H1 (cell line): Measurements from ENCODE around the gene BCL6B. TPM values are rescaled to one million over a fixed set of nuclear protein-coding genes. Genes with fewer than 3 reads are reported as not detected.

Experiments
- CBX5 ChIP-seq: fragments of 300-800, 300-1000 bp; sonication (generic); IDR thresholded peaks from 2 replicates; pipeline ENCODE4 v1.7.1; 2016; ENCODE audit warnings: antibody characterized with exemption, low read length, low read depth
- CEBPB ChIP-seq: IDR thresholded peaks from 2 replicates; pipeline ENCODE4 v1.6.1; 2012; ENCODE audit warnings: low read depth, low read length
- EP300 ChIP-seq, 2 experiments: IDR thresholded peaks; 1 replicate in 1 of 2; 2 replicates in 1 of 2; pipeline ENCODE4 v1.6.1; 2011 to 2012; ENCODE audit warnings: low read depth in 2 of 2, low read length in 2 of 2, mild to moderate bottlenecking in 2 of 2, borderline replicate concordance in 1 of 2, inconsistent platforms in 1 of 2, moderate library complexity in 1 of 2
- GABPA ChIP-seq: IDR thresholded peaks from 2 replicates; pipeline ENCODE4 v1.6.1; 2011; ENCODE audit warnings: mild to moderate bottlenecking, low read length, moderate library complexity, borderline replicate concordance; ENCODE audit not compliant: insufficient read depth
- HDAC2 ChIP-seq, 2 experiments: fragments of 300-600 bp in 1 of 2; sonication (generic) in 1 of 2; IDR thresholded peaks; 2 replicates each; pipeline ENCODE4 v1.6.1; 2011 to 2012; ENCODE audit warnings: low read depth in 2 of 2, low read length in 2 of 2, mild to moderate bottlenecking in 2 of 2, moderate library complexity in 2 of 2, borderline replicate concordance in 1 of 2, inconsistent platforms in 1 of 2
- JUND ChIP-seq: IDR thresholded peaks from 2 replicates; pipeline ENCODE4 v1.6.1; 2011; ENCODE audit warnings: mild to moderate bottlenecking, improper control_type of control experiment, low read length
- KDM4A ChIP-seq: IDR thresholded peaks from one replicate; pipeline ENCODE4 v1.7.1; 2012; ENCODE audit warnings: low read depth, mild to moderate bottlenecking, moderate library complexity, low read length, inconsistent platforms; ENCODE audit not compliant: severe bottlenecking
- POLR2AphosphoS5 ChIP-seq: IDR thresholded peaks from 2 replicates; pipeline ENCODE4 v1.6.1; 2011; ENCODE audit warnings: low read depth, low read length
- POU5F1 ChIP-seq: IDR thresholded peaks from 2 replicates; pipeline ENCODE4 v1.6.1; 2011; ENCODE audit warnings: low read depth, mild to moderate bottlenecking, low read length, moderate library complexity
- RAD21 ChIP-seq, 2 experiments: IDR thresholded peaks in 1 of 2; conservative IDR thresholded peaks in 1 of 2; 2 replicates each; pipeline ENCODE4 v1.6.1; 2011; ENCODE audit warnings: low read depth in 2 of 2, low read length in 2 of 2, improper control_type of control experiment in 1 of 2, inconsistent platforms in 1 of 2, mild to moderate bottlenecking in 1 of 2, moderate library complexity in 1 of 2
- SP4 ChIP-seq: IDR thresholded peaks from 2 replicates; pipeline ENCODE4 v1.6.1; 2012; ENCODE audit warnings: low read length, inconsistent platforms
- SUZ12 ChIP-seq: fragments of 200-600 bp; sonication (generic); IDR thresholded peaks from 2 replicates; pipeline ENCODE4 v1.6.1; 2012; ENCODE audit warnings: mild to moderate bottlenecking, inconsistent platforms, low read length, moderate library complexity, mixed read lengths
- TAF1 ChIP-seq: IDR thresholded peaks from 2 replicates; pipeline ENCODE4 v1.6.1; 2011; ENCODE audit warnings: mild to moderate bottlenecking, low read depth, low read length
- TBP ChIP-seq: IDR thresholded peaks from 2 replicates; pipeline ENCODE4 v1.6.1; 2011; ENCODE audit warnings: low read depth, low read length, improper control_type of control experiment
- TEAD4 ChIP-seq: IDR thresholded peaks from 2 replicates; pipeline ENCODE4 v1.6.1; 2012; ENCODE audit warnings: low read depth, low read length, inconsistent platforms, mixed read lengths
- polyA plus RNA-seq, 7 experiments: library from polyadenylated mRNA; depleted of rRNA in 3 of 7; stranded (reverse) in 5 of 7; unstranded in 2 of 7; fragments of >200 nt in 5 of 7; fragments of 200-250 nt in 2 of 7; gene quantifications; 1 replicate in 5 of 7; 2 replicates in 1 of 7; 4 replicates in 1 of 7; pipeline versions ENCODE4 v1.2.1 to v1.2.3, GENCODE V29; 2011 to 2013; ENCODE audit warnings: missing spikeins in 2 of 7, mixed read lengths in 2 of 7
- total RNA-seq: library from RNA; stranded (reverse); fragmentation: NEBNext Ultra II Directional; extraction: Animal tissue kit (Norgen Biotek cat#: 25700); gene quantifications from 2 replicates; pipeline ENCODE4 v1.2.1, GENCODE V29; 2021
- TF ChIP-seq, protein P1 (sequence below), 3 experiments: IDR thresholded peaks; 1 replicate in 2 of 3; 2 replicates in 1 of 3; pipeline versions ENCODE4 v1.5.1 to v1.6.1; 2011; ENCODE audit warnings: low read length in 3 of 3, mild to moderate bottlenecking in 3 of 3, inconsistent platforms in 2 of 3, low read depth in 1 of 3, moderate library complexity in 1 of 3; ENCODE audit not compliant: insufficient read depth in 1 of 3; ENCODE audit errors: control extremely low read depth in 1 of 3

Gene BCL6B
- total and polyA plus RNA-seq, 2 of the 8 experiments (the other 6 are each of a cell fraction or from before 2014, with no cell fraction given) = 6.6 to 8.7 TPM

DNA sequence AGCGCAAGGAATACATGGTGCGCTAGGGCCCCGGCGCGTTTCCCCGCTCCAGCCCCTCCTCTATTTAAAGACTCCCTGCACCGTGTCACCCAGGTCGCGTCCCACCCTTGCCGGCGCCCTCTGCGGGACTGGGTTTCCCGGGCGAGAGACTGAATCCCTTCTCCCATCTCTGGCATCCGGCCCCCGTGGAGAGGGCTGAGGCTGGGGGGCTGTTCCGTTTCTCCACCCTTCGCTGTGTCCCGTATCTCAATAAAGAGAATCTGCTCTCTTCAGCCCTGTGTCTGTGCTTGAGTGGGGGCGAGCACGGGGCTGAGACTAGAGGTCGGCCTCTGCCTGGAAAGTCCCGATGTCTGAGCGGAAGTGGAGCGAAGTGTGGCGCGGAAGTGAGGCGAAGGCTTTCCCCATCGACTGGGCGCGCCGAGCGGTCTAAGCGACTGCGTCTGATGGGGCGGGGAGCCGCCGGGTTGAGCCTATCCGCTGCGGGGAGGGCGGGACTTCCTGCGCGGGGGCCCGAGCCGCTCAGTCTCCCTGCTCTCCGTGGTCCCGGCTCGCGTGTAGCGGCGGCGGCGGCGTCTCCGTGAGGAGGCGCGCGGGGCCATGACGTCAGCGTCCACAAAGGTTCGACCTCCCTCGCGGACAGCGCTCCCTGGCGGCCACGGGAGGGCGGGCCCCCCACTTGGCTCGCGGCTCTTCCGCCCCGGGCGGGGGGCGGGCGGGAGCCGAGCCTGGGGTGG, 8.4 kb upstream of the BCL6B start (continued):
- peak; percentile 43; the same call in 1 of the 2 replicates for TF ChIP-seq TBP
- TF ChIP-seq TAF1 = peak; percentile 76
- TF ChIP-seq CEBPB = 0 out of 2 replicates have a peak, but pooled peaks have one; percentile 1
- peak; percentile 30; the same call in 1 of the 2 replicates for TF ChIP-seq SUZ12
- no peak for TF ChIP-seq TEAD4
- TF ChIP-seq SP4 = no peak
- TF ChIP-seq JUND = peak; percentile 84
- TF ChIP-seq GABPA = peak; percentile 56; the same call in 1 of the 2 replicates
- TF ChIP-seq EP300 (IDR thresholded peaks at IDR 0.05; ENCODE audit: borderline replicate concordance in 1 of 2, low read depth in 2 of 2, low read length in 2 of 2) = 0 out of 3 replicates have a peak, but pooled peaks of 1 of the 2 experiments have one; percentile 9
- peak; percentile 80 for TF ChIP-seq POLR2AphosphoS5
- no peak for TF ChIP-seq CBX5
- TF ChIP-seq HDAC2 (IDR thresholded peaks at IDR 0.05; ENCODE audit: borderline replicate concordance in 1 of 2, low read depth in 2 of 2, low read length in 2 of 2) = peak; percentile 80 to 97; a peak in 2 of 4 replicates
- TF ChIP-seq RAD21 (IDR thresholded peaks at IDR 0.05 in 1 of 2, conservative IDR thresholded peaks at IDR 0.05 in 1 of 2; ENCODE audit: low read depth in 2 of 2, low read length in 2 of 2) = 0 out of 4 replicates have a peak, but pooled peaks of 1 of the 2 experiments have one; percentile 7
- TF ChIP-seq KDM4A = peak; percentile 61
- TF ChIP-seq POU5F1 = no peak
- TF ChIP-seq, protein P1, sequence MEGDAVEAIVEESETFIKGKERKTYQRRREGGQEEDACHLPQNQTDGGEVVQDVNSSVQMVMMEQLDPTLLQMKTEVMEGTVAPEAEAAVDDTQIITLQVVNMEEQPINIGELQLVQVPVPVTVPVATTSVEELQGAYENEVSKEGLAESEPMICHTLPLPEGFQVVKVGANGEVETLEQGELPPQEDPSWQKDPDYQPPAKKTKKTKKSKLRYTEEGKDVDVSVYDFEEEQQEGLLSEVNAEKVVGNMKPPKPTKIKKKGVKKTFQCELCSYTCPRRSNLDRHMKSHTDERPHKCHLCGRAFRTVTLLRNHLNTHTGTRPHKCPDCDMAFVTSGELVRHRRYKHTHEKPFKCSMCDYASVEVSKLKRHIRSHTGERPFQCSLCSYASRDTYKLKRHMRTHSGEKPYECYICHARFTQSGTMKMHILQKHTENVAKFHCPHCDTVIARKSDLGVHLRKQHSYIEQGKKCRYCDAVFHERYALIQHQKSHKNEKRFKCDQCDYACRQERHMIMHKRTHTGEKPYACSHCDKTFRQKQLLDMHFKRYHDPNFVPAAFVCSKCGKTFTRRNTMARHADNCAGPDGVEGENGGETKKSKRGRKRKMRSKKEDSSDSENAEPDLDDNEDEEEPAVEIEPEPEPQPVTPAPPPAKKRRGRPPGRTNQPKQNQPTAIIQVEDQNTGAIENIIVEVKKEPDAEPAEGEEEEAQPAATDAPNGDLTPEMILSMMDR (IDR thresholded peaks at IDR 0.05; ENCODE audit: control extremely low read depth in 1 of 3, insufficient read depth in 1 of 3, low read depth in 1 of 3, low read length in 3 of 3) = peak; percentile 44 to 66 (median 47); a peak in 3 of 4 replicates
